HepG2 (cell line): Measurements from ENCODE around the gene KRTAP5-9. TPM values are rescaled to one million over a fixed set of nuclear protein-coding genes. Genes with fewer than 3 reads are reported as not detected.

Source experiments
- ARID4A ChIP-seq: sonication (generic); formaldehyde crosslinking; IDR thresholded peaks from 2 replicates; pipeline ENCODE4 v1.5.0; 2020; ENCODE audit warnings: mild to moderate bottlenecking, missing genetic modification reagents, borderline replicate concordance
- DNMT1 ChIP-seq: sonication (generic); formaldehyde crosslinking; IDR thresholded peaks from 2 replicates; pipeline ENCODE4 v1.5.1; 2020; ENCODE audit warnings: mild to moderate bottlenecking, missing genetic modification reagents
- NR0B2 ChIP-seq: sonication (generic); formaldehyde crosslinking; IDR thresholded peaks from 2 replicates; pipeline ENCODE4 v1.4.0; 2020; ENCODE audit warnings: mild to moderate bottlenecking, missing genetic modification reagents
- TFAP4 ChIP-seq: sonication (generic); IDR thresholded peaks from 2 replicates; pipeline ENCODE4 v1.6.1; 2016; ENCODE audit warnings: low read depth, borderline replicate concordance
- ZFP36L1 ChIP-seq: sonication (generic); formaldehyde crosslinking; IDR thresholded peaks from 2 replicates; pipeline ENCODE4 v1.8.0; 2022; ENCODE audit warnings: mild to moderate bottlenecking, missing genetic modification reagents, moderate library complexity
- ZNF296 ChIP-seq: sonication (generic); formaldehyde crosslinking; conservative IDR thresholded peaks from 2 replicates; pipeline ENCODE4 v1.5.0; 2020; ENCODE audit warnings: mild to moderate bottlenecking, missing genetic modification reagents
- ZNF557 ChIP-seq: sonication (generic); formaldehyde crosslinking; IDR thresholded peaks from 2 replicates; pipeline ENCODE4 v1.4.0; 2020; ENCODE audit warnings: missing genetic modification reagents
- ZNF607 ChIP-seq: sonication (generic); formaldehyde crosslinking; IDR thresholded peaks from 2 replicates; pipeline ENCODE4 v1.5.1; 2020; ENCODE audit warnings: missing genetic modification reagents, mild to moderate bottlenecking, borderline replicate concordance
- ZNF687 ChIP-seq: sonication (generic); formaldehyde crosslinking; IDR thresholded peaks from 2 replicates; pipeline ENCODE4 v1.5.1; 2020; ENCODE audit warnings: mild to moderate bottlenecking, missing genetic modification reagents, moderate library complexity
- ZNF773 ChIP-seq: sonication (generic); formaldehyde crosslinking; IDR thresholded peaks from 2 replicates; pipeline ENCODE4 v1.4.0; 2020; ENCODE audit warnings: missing genetic modification reagents, borderline replicate concordance
- ZNF891 ChIP-seq: sonication (generic); formaldehyde crosslinking; IDR thresholded peaks from 2 replicates; pipeline ENCODE4 v1.5.0; 2020; ENCODE audit warnings: mild to moderate bottlenecking, missing genetic modification reagents
- ZSCAN31 ChIP-seq: sonication (generic); formaldehyde crosslinking; IDR thresholded peaks from 2 replicates; pipeline ENCODE4 v1.5.0; 2020; ENCODE audit warnings: low read depth, mild to moderate bottlenecking, missing genetic modification reagents
- polyA plus RNA-seq, 8 experiments: library from polyadenylated mRNA; depleted of rRNA in 3 of 8; stranded (reverse) in 7 of 8; unstranded in 1 of 8; fragments of >200 nt; fragmentation: Illumina TruSeq in 4 of 8; extraction: Trizol in 4 of 8; gene quantifications; 2 replicates each; pipeline versions ENCODE4 v1.2.1 to v1.2.3, GENCODE V29; 2011 to 2016; ENCODE audit warnings: low read depth in 4 of 8, missing spikeins in 1 of 8, mixed read lengths in 1 of 8; ENCODE audit not compliant: insufficient read depth in 1 of 8
- total RNA-seq, 5 experiments: library from RNA; depleted of rRNA; stranded (reverse); fragments of >200 nt; fragmentation: Illumina TruSeq; extraction: Trizol; gene quantifications; 2 replicates each; pipeline ENCODE4 v1.2.3, GENCODE V29; 2016; ENCODE audit warnings: low read depth in 1 of 5
- TF ChIP-seq, protein P1 (sequence below): sonication (generic); formaldehyde crosslinking; IDR thresholded peaks from 2 replicates; pipeline ENCODE4 v1.5.0; 2020; ENCODE audit warnings: missing genetic modification reagents
- TF ChIP-seq, protein P2 (sequence below): sonication (generic); formaldehyde crosslinking; IDR thresholded peaks from 2 replicates; pipeline ENCODE4 v1.4.0; 2020; ENCODE audit warnings: missing genetic modification reagents, borderline replicate concordance

Gene KRTAP5-9
- total and polyA plus RNA-seq, 2 of the 13 experiments (the other 11 are each of a cell fraction or from before 2014, with no cell fraction given), result 0.09 TPM; not detected in 1

GRCh38 chr11:71548716-71549151 lies 514 bp downstream of the KRTAP5-9 start (continued):
- TF ChIP-seq NR0B2 (CRISPR knock-in tag), result no peak
- TF ChIP-seq ZNF607, result 0 out of 2 replicates have a peak, but pooled peaks have one; percentile 55
- TF ChIP-seq, protein P1, sequence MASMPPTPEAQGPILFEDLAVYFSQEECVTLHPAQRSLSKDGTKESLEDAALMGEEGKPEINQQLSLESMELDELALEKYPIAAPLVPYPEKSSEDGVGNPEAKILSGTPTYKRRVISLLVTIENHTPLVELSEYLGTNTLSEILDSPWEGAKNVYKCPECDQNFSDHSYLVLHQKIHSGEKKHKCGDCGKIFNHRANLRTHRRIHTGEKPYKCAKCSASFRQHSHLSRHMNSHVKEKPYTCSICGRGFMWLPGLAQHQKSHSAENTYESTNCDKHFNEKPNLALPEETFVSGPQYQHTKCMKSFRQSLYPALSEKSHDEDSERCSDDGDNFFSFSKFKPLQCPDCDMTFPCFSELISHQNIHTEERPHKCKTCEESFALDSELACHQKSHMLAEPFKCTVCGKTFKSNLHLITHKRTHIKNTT (CRISPR knock-in tag), result no peak
- peak; percentile 83 for TF ChIP-seq ZNF687 (CRISPR knock-in tag)
- no peak for TF ChIP-seq ZFP36L1 (CRISPR knock-in tag)
- TF ChIP-seq ZNF296 (CRISPR knock-in tag), result no peak
- TF ChIP-seq TFAP4, result peak; percentile 22; the same call in 1 of the 2 replicates
- 0 out of 2 replicates have a peak, but pooled peaks have one; percentile 16 for TF ChIP-seq ARID4A (CRISPR knock-in tag)
- TF ChIP-seq ZNF773 (CRISPR knock-in tag), result no peak
- TF ChIP-seq ZSCAN31 (CRISPR knock-in tag), result 0 out of 2 replicates have a peak, but pooled peaks have one; percentile 30
- no peak for TF ChIP-seq ZNF557 (CRISPR knock-in tag)
- TF ChIP-seq, protein P2, sequence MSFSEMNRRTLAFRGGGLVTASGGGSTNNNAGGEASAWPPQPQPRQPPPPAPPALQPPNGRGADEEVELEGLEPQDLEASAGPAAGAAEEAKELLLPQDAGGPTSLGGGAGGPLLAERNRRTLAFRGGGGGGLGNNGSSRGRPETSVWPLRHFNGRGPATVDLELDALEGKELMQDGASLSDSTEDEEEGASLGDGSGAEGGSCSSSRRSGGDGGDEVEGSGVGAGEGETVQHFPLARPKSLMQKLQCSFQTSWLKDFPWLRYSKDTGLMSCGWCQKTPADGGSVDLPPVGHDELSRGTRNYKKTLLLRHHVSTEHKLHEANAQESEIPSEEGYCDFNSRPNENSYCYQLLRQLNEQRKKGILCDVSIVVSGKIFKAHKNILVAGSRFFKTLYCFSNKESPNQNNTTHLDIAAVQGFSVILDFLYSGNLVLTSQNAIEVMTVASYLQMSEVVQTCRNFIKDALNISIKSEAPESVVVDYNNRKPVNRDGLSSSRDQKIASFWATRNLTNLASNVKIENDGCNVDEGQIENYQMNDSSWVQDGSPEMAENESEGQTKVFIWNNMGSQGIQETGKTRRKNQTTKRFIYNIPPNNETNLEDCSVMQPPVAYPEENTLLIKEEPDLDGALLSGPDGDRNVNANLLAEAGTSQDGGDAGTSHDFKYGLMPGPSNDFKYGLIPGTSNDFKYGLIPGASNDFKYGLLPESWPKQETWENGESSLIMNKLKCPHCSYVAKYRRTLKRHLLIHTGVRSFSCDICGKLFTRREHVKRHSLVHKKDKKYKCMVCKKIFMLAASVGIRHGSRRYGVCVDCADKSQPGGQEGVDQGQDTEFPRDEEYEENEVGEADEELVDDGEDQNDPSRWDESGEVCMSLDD, result no peak
- 0 out of 2 replicates have a peak, but pooled peaks have one; percentile 43 for TF ChIP-seq DNMT1 (CRISPR knock-in tag)
- TF ChIP-seq ZNF891, result no peak
